ENCODE measurements around the gene SLC50A1. TPM values are rescaled to one million over a fixed set of nuclear protein-coding genes. Genes with fewer than 3 reads are reported as not detected.
"Not testable (repeated sequence)": the region's sequence is repeated elsewhere in the genome, so short reads cannot be mapped to it uniquely, and the experiment has no call there.

Gene SLC50A1
- total RNA-seq, 1 donor from 2014 or later, result 25.9 TPM

GRCh38 chr1:155110381-155110780, 25.3 kb upstream of the SLC50A1 start:
- H3K4me1 Mint-ChIP-seq, result peaks cover 14% of the 10 kb centered on the region
- no peak overlapping the region for H3K4me3 Mint-ChIP-seq
- H3K27ac Mint-ChIP-seq, result no peak overlapping the region
- DNase-seq (ENCODE audit: low spot score in 2 of 2, unreplicated experiment in 2 of 2), result no peak
- H3K27me3 Mint-ChIP-seq (ENCODE audit: low read depth), result peaks cover 3% of the 10 kb centered on the region
- H3K9me3 Mint-ChIP-seq, result no peaks in the 10 kb centered on the region
- TF ChIP-seq CTCF (IDR thresholded peaks at IDR 0.05; ENCODE audit: unreplicated experiment), result no peak
- no peaks in the 10 kb centered on the region for H3K36me3 Mint-ChIP-seq

- H3K27me3 Mint-ChIP-seq (ENCODE audit: low read depth), result no peaks in the 10 kb centered on the region
- peaks cover 14% of the 10 kb centered on the region for H3K4me1 Mint-ChIP-seq
- no peaks in the 10 kb centered on the region for H3K36me3 Mint-ChIP-seq
- no peak for DNase-seq (ENCODE audit: low spot score in 2 of 2, unreplicated experiment in 2 of 2)
- no peak for TF ChIP-seq CTCF (IDR thresholded peaks at IDR 0.05; ENCODE audit: unreplicated experiment)
- H3K9me3 Mint-ChIP-seq, result no peaks in the 10 kb centered on the region
- no peak overlapping the region for H3K27ac Mint-ChIP-seq
- no peak overlapping the region for H3K4me3 Mint-ChIP-seq
Observed at GRCh38 chr1:155110826-155111225, 24.8 kb upstream of the SLC50A1 start.

- no peak overlapping the region for H3K4me3 Mint-ChIP-seq
- H3K4me1 Mint-ChIP-seq, result peaks cover 14% of the 10 kb centered on the region
- TF ChIP-seq CTCF (IDR thresholded peaks at IDR 0.05; ENCODE audit: unreplicated experiment), result no peak
- H3K27me3 Mint-ChIP-seq (ENCODE audit: low read depth), result no peaks in the 10 kb centered on the region
- no peaks in the 10 kb centered on the region for H3K36me3 Mint-ChIP-seq
- H3K9me3 Mint-ChIP-seq, result no peaks in the 10 kb centered on the region
- H3K27ac Mint-ChIP-seq, result no peak overlapping the region
- DNase-seq (ENCODE audit: low spot score in 2 of 2, unreplicated experiment in 2 of 2), result no peak
Observed at GRCh38 chr1:155113450-155113980, 22.1 kb upstream of the SLC50A1 start.

- H3K9me3 Mint-ChIP-seq, result no peaks in the 10 kb centered on the region
- H3K27me3 Mint-ChIP-seq (ENCODE audit: low read depth), result peaks cover 2% of the 10 kb centered on the region
- no peak for DNase-seq (ENCODE audit: low spot score in 2 of 2, unreplicated experiment in 2 of 2)
- TF ChIP-seq CTCF (IDR thresholded peaks at IDR 0.05; ENCODE audit: unreplicated experiment), result no peak
- H3K27ac Mint-ChIP-seq, result no peak overlapping the region
- no peaks in the 10 kb centered on the region for H3K36me3 Mint-ChIP-seq
- no peak overlapping the region for H3K4me3 Mint-ChIP-seq
- peaks cover 11% of the 10 kb centered on the region for H3K4me1 Mint-ChIP-seq
Observed at GRCh38 chr1:155116113-155116764, 19.4 kb upstream of the SLC50A1 start.

GRCh38 chr1:155117610-155118009, 18.0 kb upstream of the SLC50A1 start:
- no peak for TF ChIP-seq CTCF (IDR thresholded peaks at IDR 0.05; ENCODE audit: unreplicated experiment)
- H3K4me3 Mint-ChIP-seq, result no peak overlapping the region
- peaks cover 8% of the 10 kb centered on the region for H3K4me1 Mint-ChIP-seq
- H3K27me3 Mint-ChIP-seq (ENCODE audit: low read depth), result peaks cover 3% of the 10 kb centered on the region
- H3K27ac Mint-ChIP-seq, result no peak overlapping the region
- DNase-seq (ENCODE audit: low spot score in 2 of 2, unreplicated experiment in 2 of 2), result no peak
- H3K9me3 Mint-ChIP-seq, result no peaks in the 10 kb centered on the region
- H3K36me3 Mint-ChIP-seq, result no peaks in the 10 kb centered on the region

- H3K9me3 Mint-ChIP-seq; DNase-seq (ENCODE audit: low spot score in 2 of 2, unreplicated experiment in 2 of 2); H3K27ac Mint-ChIP-seq; H3K4me1 Mint-ChIP-seq; H3K27me3 Mint-ChIP-seq (ENCODE audit: low read depth); H3K36me3 Mint-ChIP-seq; H3K4me3 Mint-ChIP-seq: not testable (repeated sequence)
Observed at GRCh38 chr1:155118090-155118489, 17.6 kb upstream of the SLC50A1 start.
